SU-DHL-6 (cell line): ENCODE measurements around the gene CUX1.

Experiments
- CTCF ChIP-seq: fragments of 200-600 bp; sonication (generic); IDR thresholded peaks from one replicate; pipeline ENCODE4 v1.5.1; 2017; ENCODE audit warnings: antibody characterized with exemption, mild to moderate bottlenecking, low read length, moderate library complexity; ENCODE audit not compliant: insufficient read depth, poor library complexity, severe bottlenecking
- EZH2phosphoT487 ChIP-seq: fragments of 200-600 bp; sonication (generic), shearing (Covaris generic); conservative IDR thresholded peaks from 2 replicates; pipeline ENCODE4 v1.6.1; 2018; ENCODE audit warnings: mild to moderate bottlenecking, antibody characterized with exemption, low read length, moderate library complexity, mixed read lengths

DNA sequence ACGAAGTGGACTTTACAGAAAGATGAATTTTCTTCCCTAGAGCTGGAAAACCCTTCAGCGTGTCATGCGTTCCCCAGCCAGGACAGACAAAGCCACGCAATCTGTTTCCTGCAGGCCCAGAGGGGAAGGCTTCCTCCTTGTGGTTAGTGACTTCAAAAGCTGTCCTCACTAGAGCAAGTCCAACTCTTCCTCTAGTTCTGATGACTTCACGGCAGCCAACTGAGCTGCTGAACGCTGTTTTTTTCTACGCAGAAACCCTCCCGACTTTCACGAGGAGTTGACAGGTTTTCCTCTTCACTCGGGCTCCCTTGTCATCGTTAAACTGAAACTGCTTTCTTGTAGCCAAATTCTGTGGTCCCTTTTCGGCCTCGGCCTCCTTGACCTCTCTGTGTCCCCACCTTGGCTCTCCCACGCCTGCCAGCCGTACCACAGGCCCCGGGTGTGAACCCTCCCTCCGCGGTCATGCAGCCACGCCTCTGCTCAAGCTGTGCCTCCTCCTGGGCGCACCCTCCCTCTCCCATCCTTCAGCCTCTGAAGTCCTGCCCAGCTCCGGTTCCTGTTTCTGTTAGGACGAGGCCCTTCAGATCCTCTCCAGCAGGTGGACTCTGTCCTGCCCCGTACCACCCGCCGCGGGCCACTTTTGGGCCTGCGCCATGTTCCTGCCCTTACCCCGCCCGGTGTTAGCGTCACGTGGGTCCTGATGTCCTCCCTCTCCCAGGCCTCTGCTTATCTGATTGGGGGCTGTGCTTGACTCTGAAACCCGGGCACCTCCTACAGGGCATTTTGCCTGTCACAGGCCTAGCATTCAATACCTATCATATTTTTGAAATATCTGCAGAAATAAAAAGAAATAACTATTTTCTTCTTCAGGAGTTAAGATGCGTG is 39.3 kb downstream of the CUX1 start:
- TF ChIP-seq CTCF = peak; percentile 51
- no peak for TF ChIP-seq EZH2phosphoT487
